Gastrocnemius medialis (tissue), 4 donors: Measurements from ENCODE around the gene TARP.

Source experiments
- CTCF ChIP-seq, 5 experiments: fragments of 450-650 bp in 3 of 5; fragments of 200-600 bp in 2 of 5; sonication (generic) in 2 of 5; IDR thresholded peaks in 4 of 5; conservative IDR thresholded peaks in 1 of 5; 1 replicate in 4 of 5; 2 replicates in 1 of 5; pipeline ENCODE4 v1.5.1; 2016 to 2019; ENCODE audit warnings: antibody characterized with exemption in 5 of 5, mild to moderate bottlenecking in 3 of 5, moderate library complexity in 3 of 5
- POLR2A ChIP-seq, 2 donors: fragments of 450-650 bp; IDR thresholded peaks; one replicate each; pipeline ENCODE4 v1.6.1; 2017; ENCODE audit warnings: antibody characterized with exemption in 2 of 2, mild to moderate bottlenecking in 2 of 2, moderate library complexity in 2 of 2

GRCh38 chr7:38280000-38280399 lies 6.6 kb upstream of the TARP start:
- TF ChIP-seq CTCF (IDR thresholded peaks at IDR 0.05 in 4 of 5, conservative IDR thresholded peaks at IDR 0.05 in 1 of 5) (no peak), POLR2A (IDR thresholded peaks at IDR 0.05) (no peak)
